Osteoblast (primary cell): ENCODE measurements around the gene CNOT4. TPM values are rescaled to one million over a fixed set of nuclear protein-coding genes. Genes with fewer than 3 reads are reported as not detected.

Source experiments
- DNase-seq: peaks from one replicate; pipeline ENCODE4 v3.0.0; 2011; ENCODE audit warnings: low spot score, mixed read lengths; ENCODE audit not compliant: insufficient read length; ENCODE audit errors: missing footprints
- H2AFZ ChIP-seq: 2 replicates; pipeline ENCODE4 v1.6.0; 2011; ENCODE audit warnings: mild to moderate bottlenecking, low read length
- H3K27ac ChIP-seq: 2 replicates; pipeline ENCODE4 v1.5.1; 2011; ENCODE audit warnings: mild to moderate bottlenecking, low read depth, low read length, moderate library complexity
- H3K27me3 ChIP-seq: 2 replicates; pipeline ENCODE4 v1.6.0; 2012; ENCODE audit warnings: mild to moderate bottlenecking, control low read depth, inconsistent platforms, low read length, moderate library complexity; ENCODE audit not compliant: insufficient read depth
- H3K36me3 ChIP-seq: 2 replicates; pipeline ENCODE4 v1.5.1; 2011; ENCODE audit warnings: mild to moderate bottlenecking, low read length, control low read depth, moderate library complexity; ENCODE audit not compliant: insufficient read depth
- H3K4me1 ChIP-seq: 2 replicates; pipeline ENCODE4 v1.5.1; 2011; ENCODE audit warnings: mild to moderate bottlenecking, low read length, control low read depth, moderate library complexity; ENCODE audit not compliant: insufficient read depth
- H3K4me2 ChIP-seq: 2 replicates; pipeline ENCODE4 v1.6.0; 2011; ENCODE audit warnings: mild to moderate bottlenecking, low read length; ENCODE audit not compliant: insufficient read depth
- H3K4me3 ChIP-seq: fragments of 200-600 bp; sonication (generic); 3 replicates; pipeline ENCODE4 v1.5.1; 2012; ENCODE audit warnings: mild to moderate bottlenecking, low read length, inconsistent platforms; ENCODE audit not compliant: insufficient read depth
- H3K79me2 ChIP-seq: 2 replicates; pipeline ENCODE4 v1.6.0; 2012; ENCODE audit warnings: mild to moderate bottlenecking, low read length, control low read depth, inconsistent platforms; ENCODE audit not compliant: insufficient read depth
- H3K9me3 ChIP-seq: 2 replicates; pipeline ENCODE4 v1.5.1; 2011; ENCODE audit warnings: low read depth, low read length, control low read depth
- H4K20me1 ChIP-seq: 2 replicates; pipeline ENCODE4 v1.6.0; 2012; ENCODE audit warnings: mild to moderate bottlenecking, low read length, control low read depth; ENCODE audit not compliant: insufficient read depth
- total RNA-seq: library from RNA; depleted of rRNA; stranded (reverse); fragments of >200 nt; gene quantifications from 2 replicates; pipeline ENCODE4 v1.2.3, GENCODE V29; 2012
- TF ChIP-seq, protein P1 (sequence below): IDR thresholded peaks from 2 replicates; pipeline ENCODE4 v1.5.1; 2011; ENCODE audit warnings: mild to moderate bottlenecking, low read depth, low read length, moderate library complexity; ENCODE audit errors: extremely low read depth

CNOT4 gene
- total RNA-seq, 1 donor, result 13.4 TPM

DNA sequence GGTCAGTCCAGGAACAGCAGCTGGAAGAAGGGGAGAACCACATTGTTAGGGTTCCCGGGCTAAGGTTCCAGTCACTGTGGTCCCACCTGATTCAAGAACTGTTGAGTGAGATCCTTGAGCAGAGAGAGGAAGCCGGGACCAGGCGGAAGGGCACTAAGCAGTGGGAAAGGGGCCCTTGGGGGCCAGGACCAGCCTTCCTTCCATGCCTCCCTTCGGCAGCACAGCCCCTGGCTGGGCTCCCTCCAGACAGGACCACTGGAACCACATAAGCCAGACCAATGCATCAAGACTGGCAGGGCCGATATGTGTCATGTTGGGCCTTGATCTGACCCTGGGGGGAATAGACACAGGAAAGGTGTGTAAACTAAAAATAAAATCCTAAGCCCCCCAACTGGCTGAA is 172.4 kb downstream of the CNOT4 start:
- H4K20me1 ChIP-seq, result no peaks in the 10 kb centered on the region
- H3K79me2 ChIP-seq, result no peaks in the 10 kb centered on the region
- TF ChIP-seq, protein P1, sequence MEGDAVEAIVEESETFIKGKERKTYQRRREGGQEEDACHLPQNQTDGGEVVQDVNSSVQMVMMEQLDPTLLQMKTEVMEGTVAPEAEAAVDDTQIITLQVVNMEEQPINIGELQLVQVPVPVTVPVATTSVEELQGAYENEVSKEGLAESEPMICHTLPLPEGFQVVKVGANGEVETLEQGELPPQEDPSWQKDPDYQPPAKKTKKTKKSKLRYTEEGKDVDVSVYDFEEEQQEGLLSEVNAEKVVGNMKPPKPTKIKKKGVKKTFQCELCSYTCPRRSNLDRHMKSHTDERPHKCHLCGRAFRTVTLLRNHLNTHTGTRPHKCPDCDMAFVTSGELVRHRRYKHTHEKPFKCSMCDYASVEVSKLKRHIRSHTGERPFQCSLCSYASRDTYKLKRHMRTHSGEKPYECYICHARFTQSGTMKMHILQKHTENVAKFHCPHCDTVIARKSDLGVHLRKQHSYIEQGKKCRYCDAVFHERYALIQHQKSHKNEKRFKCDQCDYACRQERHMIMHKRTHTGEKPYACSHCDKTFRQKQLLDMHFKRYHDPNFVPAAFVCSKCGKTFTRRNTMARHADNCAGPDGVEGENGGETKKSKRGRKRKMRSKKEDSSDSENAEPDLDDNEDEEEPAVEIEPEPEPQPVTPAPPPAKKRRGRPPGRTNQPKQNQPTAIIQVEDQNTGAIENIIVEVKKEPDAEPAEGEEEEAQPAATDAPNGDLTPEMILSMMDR, result no peak
- H3K4me3 ChIP-seq, result no peak overlapping the region
- no peaks in the 10 kb centered on the region for H3K27me3 ChIP-seq
- no peaks in the 10 kb centered on the region for H3K9me3 ChIP-seq
- no peak overlapping the region for H3K27ac ChIP-seq
- no peaks in the 10 kb centered on the region for H3K36me3 ChIP-seq
- H3K4me2 ChIP-seq, result no peak overlapping the region
- no peak for DNase-seq
- H2AFZ ChIP-seq, result no peak overlapping the region
- H3K4me1 ChIP-seq, result no peaks in the 10 kb centered on the region

DNA sequence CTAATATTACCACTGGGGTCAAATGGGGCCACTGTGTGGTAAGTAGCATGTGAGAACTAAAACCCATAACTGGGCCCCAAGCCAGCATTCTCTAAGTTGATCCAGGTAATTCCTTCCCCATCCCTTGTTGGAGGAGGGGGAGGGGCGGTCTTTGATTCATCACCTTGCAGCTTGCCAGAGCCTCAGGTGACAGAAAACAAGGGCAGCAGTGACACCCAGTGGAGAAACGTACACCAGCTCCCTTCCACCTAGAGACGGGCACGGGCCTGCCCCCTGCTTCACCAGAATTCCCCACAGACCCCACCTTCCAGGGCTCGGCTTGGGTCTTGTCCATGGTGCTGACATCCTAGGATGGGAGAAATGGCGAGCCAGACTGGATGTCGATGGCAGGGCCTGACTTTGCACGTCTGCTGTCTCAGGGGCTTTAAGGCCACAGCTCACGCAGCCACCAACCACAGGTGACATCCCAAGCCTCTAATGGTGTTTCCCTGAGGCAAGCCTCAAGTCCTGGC is 174.2 kb downstream of the CNOT4 start:
- no peak overlapping the region for H3K27ac ChIP-seq
- H3K4me2 ChIP-seq, result no peak overlapping the region
- no peaks in the 10 kb centered on the region for H4K20me1 ChIP-seq
- no peaks in the 10 kb centered on the region for H3K9me3 ChIP-seq
- DNase-seq, result peak; percentile 81
- no peaks in the 10 kb centered on the region for H3K27me3 ChIP-seq
- no peak overlapping the region for H3K4me3 ChIP-seq
- H2AFZ ChIP-seq, result no peak overlapping the region
- no peaks in the 10 kb centered on the region for H3K36me3 ChIP-seq
- H3K79me2 ChIP-seq, result no peaks in the 10 kb centered on the region
- TF ChIP-seq, protein P1, result peak; percentile 25
- no peaks in the 10 kb centered on the region for H3K4me1 ChIP-seq

DNA sequence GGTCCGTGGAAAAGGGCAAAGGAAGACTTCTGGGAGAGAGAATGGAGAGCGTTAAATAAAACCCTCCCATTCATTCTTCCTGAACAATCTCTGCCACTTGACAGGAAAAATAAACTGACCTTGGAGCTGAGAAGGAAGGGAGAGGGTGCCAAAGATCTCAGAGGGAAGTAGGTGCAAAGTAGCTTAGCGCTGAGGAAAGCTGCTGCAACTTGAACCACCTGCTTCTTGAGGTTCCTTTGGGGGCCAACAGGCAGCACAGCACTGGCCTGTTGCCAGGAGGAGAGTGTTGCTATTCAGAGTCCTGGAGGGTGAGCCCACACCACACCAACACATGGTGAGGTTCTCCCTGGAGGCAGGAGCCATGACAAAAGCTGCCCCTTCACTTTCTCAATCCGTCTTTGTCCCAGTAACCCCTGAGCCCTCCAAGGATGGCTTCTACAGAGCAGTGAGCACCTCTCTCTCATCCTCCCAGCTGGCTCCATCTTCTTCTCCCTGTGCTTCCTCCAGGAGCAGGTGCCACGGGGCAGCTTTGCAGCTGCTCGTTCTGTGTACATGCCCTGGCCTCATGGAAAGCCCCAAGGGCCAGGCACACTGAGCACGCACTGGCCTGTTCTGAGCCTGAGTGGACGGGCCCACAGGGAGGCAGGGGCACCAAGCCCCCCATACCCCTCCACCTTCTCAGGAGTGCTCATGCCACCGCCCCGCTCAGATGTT is 174.9 kb downstream of the CNOT4 start:
- no peak overlapping the region for H3K27ac ChIP-seq
- no peaks in the 10 kb centered on the region for H3K27me3 ChIP-seq
- TF ChIP-seq, protein P1, result no peak
- H3K9me3 ChIP-seq, result no peaks in the 10 kb centered on the region
- H3K79me2 ChIP-seq, result no peaks in the 10 kb centered on the region
- no peak overlapping the region for H2AFZ ChIP-seq
- H3K4me2 ChIP-seq, result no peak overlapping the region
- no peak for DNase-seq
- no peaks in the 10 kb centered on the region for H4K20me1 ChIP-seq
- no peaks in the 10 kb centered on the region for H3K4me1 ChIP-seq
- no peaks in the 10 kb centered on the region for H3K36me3 ChIP-seq
- no peak overlapping the region for H3K4me3 ChIP-seq

DNA sequence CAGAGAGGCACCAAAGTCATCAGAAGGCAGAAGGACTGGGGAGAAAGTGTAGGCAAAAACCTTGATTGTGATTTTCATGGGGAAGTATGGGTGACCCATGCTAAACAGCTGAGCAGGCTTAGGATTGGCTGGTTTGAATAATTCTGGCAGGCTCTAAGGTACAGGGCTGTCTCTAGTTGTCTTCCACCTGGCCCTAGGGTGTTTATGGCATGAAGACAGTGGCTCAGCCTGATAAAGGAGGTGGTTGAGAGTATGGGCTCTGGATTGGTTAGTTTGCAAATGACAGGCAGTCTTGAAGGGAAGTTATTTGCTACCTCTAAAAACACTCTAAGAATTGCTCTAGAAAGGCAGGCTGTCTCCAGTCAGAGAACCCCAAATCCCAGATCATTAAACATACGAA is 176.0 kb downstream of the CNOT4 start:
- Histone ChIP-seq H3K79me2 (no peaks in the 10 kb centered on the region), H3K4me3 (no peak overlapping the region), H3K9me3 (no peaks in the 10 kb centered on the region), H3K36me3 (no peaks in the 10 kb centered on the region), H4K20me1 (no peaks in the 10 kb centered on the region), H3K27ac (no peak overlapping the region), H2AFZ (no peak overlapping the region), H3K4me1 (no peaks in the 10 kb centered on the region), H3K4me2 (no peak overlapping the region), H3K27me3 (no peaks in the 10 kb centered on the region)
- TF ChIP-seq, protein P1, result no peak
- no peak for DNase-seq
